B cell (primary cell): Measurements from ENCODE around the gene TLL1. TPM values are rescaled to one million over a fixed set of nuclear protein-coding genes. Genes with fewer than 3 reads are reported as not detected.

Source experiments
- ATAC-seq: fragments of 200-7000 bp; cut with Tn5 transposase; one replicate; pipeline ENCODE4 v1.10.0; 2021; ENCODE audit warnings: low read depth, mild to moderate bottlenecking, moderate number of reproducible peaks, moderate library complexity
- CTCF ChIA-PET: fragments of 350-600 bp; sonication (Branson Sonifier 250); formaldehyde crosslinking; loops from one replicate; lab custom pipeline; 2021; ENCODE audit warnings: antibody characterized with exemption, inconsistent platforms; lab: Charles Lee
- POLR2A ChIA-PET: fragments of 350-600 bp; sonication (Branson Sonifier 250); formaldehyde crosslinking; loops from one replicate; lab custom pipeline; 2021; ENCODE audit warnings: antibody characterized with exemption; lab: Charles Lee
- DNase-seq: peaks from one replicate; pipeline ENCODE4 v3.0.0; 2013
- H2AFZ ChIP-seq: 2 replicates; pipeline ENCODE4 v1.6.1; 2012; ENCODE audit warnings: mild to moderate bottlenecking, low read depth, low read length; ENCODE audit not compliant: insufficient read depth, poor library complexity, severe bottlenecking
- H3K27ac ChIP-seq, 2 donors: 1 replicate in 1 of 2; 2 replicates in 1 of 2; pipeline ENCODE4 v1.5.1; 2012 to 2013; ENCODE audit warnings: low read length in 2 of 2, mild to moderate bottlenecking in 2 of 2, moderate library complexity in 1 of 2
- H3K27me3 ChIP-seq, 4 experiments: fragments of 200-600 bp in 1 of 4; sonication (generic) in 1 of 4; replicated peaks in 1 of 4; 1 replicate in 2 of 4; 2 replicates in 2 of 4; pipeline versions ENCODE4 v1.6.1 to v1.7.0; 2013 to 2016; ENCODE audit warnings: low read length in 3 of 4, mild to moderate bottlenecking in 2 of 4, mixed read lengths in 1 of 4, moderate library complexity in 1 of 4; ENCODE audit not compliant: insufficient read depth in 4 of 4, control insufficient read depth in 3 of 4; ENCODE audit errors: control extremely low read depth in 1 of 4
- H3K36me3 ChIP-seq, 2 experiments: replicated peaks in 1 of 2; 1 replicate in 1 of 2; 2 replicates in 1 of 2; pipeline versions ENCODE4 v1.6.1 to v1.7.1; 2013; ENCODE audit warnings: low read length in 1 of 2; ENCODE audit not compliant: insufficient read depth in 2 of 2, control insufficient read depth in 1 of 2; ENCODE audit errors: control extremely low read depth in 1 of 2, extremely low read depth in 1 of 2
- H3K4me1 ChIP-seq, 2 donors: fragments of 200-600 bp in 1 of 2; sonication (generic) in 1 of 2; 1 replicate in 1 of 2; 2 replicates in 1 of 2; pipeline versions ENCODE4 v1.5.1 to v1.6.1; 2013 to 2017; ENCODE audit warnings: low read length in 2 of 2; ENCODE audit not compliant: control insufficient read depth in 2 of 2, insufficient read depth in 2 of 2
- H3K4me2 ChIP-seq: replicated peaks from 2 replicates; pipeline ENCODE3; 2012; ENCODE audit warnings: mild to moderate bottlenecking, low read depth, low read length; ENCODE audit not compliant: poor library complexity, severe bottlenecking
- H3K4me3 ChIP-seq, 5 experiments: fragments of 200-600 bp in 1 of 5; sonication (generic) in 1 of 5; 1 replicate in 3 of 5; 2 replicates in 2 of 5; pipeline versions ENCODE4 v1.5.1 to v1.7.0; 2011 to 2016; ENCODE audit warnings: low read length in 4 of 5, mild to moderate bottlenecking in 4 of 5, low read depth in 2 of 5, control low read depth in 1 of 5, moderate library complexity in 1 of 5; ENCODE audit not compliant: insufficient read depth in 1 of 5; ENCODE audit errors: control extremely low read depth in 1 of 5, extremely low read depth in 1 of 5
- H3K79me2 ChIP-seq: fragments of 200-600 bp; sonication (generic); one replicate; pipeline ENCODE4 v1.6.0; 2016; ENCODE audit warnings: low read length; ENCODE audit not compliant: control insufficient read depth, insufficient read depth
- H3K9ac ChIP-seq: fragments of 200-600 bp; sonication (generic); 2 replicates; pipeline ENCODE4 v1.6.1; 2017; ENCODE audit warnings: mild to moderate bottlenecking, low read length, moderate library complexity
- H3K9me3 ChIP-seq, 3 donors: one replicate each; pipeline versions ENCODE4 v1.6.1 to v1.7.1; 2013; ENCODE audit warnings: low read length in 2 of 3; ENCODE audit not compliant: control insufficient read depth in 2 of 3, insufficient read depth in 1 of 3; ENCODE audit errors: control extremely low read depth in 1 of 3
- H4K20me1 ChIP-seq: 2 replicates; pipeline ENCODE4 v1.6.0; 2012; ENCODE audit warnings: mild to moderate bottlenecking, low read length; ENCODE audit not compliant: insufficient read depth, control insufficient read depth, poor library complexity, severe bottlenecking
- H3K27ac Mint-ChIP-seq: one replicate; pipeline ENCODE4 v1.8.0; 2021; ENCODE audit warnings: mixed read lengths
- H3K27me3 Mint-ChIP-seq: one replicate; pipeline ENCODE4 v1.8.0; 2021; ENCODE audit warnings: mixed read lengths
- H3K4me1 Mint-ChIP-seq: one replicate; pipeline ENCODE4 v1.8.0; 2021; ENCODE audit warnings: mixed read lengths
- H3K4me3 Mint-ChIP-seq: one replicate; pipeline ENCODE4 v1.8.0; 2021; ENCODE audit warnings: mixed read lengths
- H3K9me3 Mint-ChIP-seq: one replicate; pipeline ENCODE4 v1.8.0; 2022; ENCODE audit warnings: mixed read lengths; ENCODE audit not compliant: insufficient read depth
- EZH2 ChIP-seq: IDR thresholded peaks from 2 replicates; pipeline ENCODE4 v1.6.1; 2012; ENCODE audit warnings: borderline replicate concordance, low read depth, mild to moderate bottlenecking, moderate library complexity, low read length; ENCODE audit not compliant: insufficient read depth, poor library complexity, severe bottlenecking
- WGBS: methylation state at CpG from one replicate; pipeline ENCODE4 v1.1.5; 2013; ENCODE audit warnings: missing lambda C conversion rate; ENCODE audit not compliant: insufficient coverage; 5-methylcytosine and 5-hydroxymethylcytosine counted together
- intact Hi-C: fragments of 100-400 bp; cut with micrococcal nuclease; formaldehyde crosslinking; loops from one replicate; pipeline ENCODE4 v1.10.0; 2022
- polyA plus RNA-seq: library from polyadenylated mRNA; depleted of rRNA; stranded (reverse); fragments of >200 nt; gene quantifications from 2 replicates; pipeline ENCODE4 v1.2.3, GENCODE V29; 2012
- total RNA-seq, 2 donors: library from RNA; stranded (reverse); fragments of 120-200 nt in 1 of 2; gene quantifications; 1 replicate in 1 of 2; 2 replicates in 1 of 2; pipeline versions ENCODE4 v1.2.3 to v1.2.4, GENCODE V29; 2013 to 2022
- TF ChIP-seq, protein P1 (sequence below): fragments of 200-600 bp; IDR thresholded peaks from one replicate; pipeline ENCODE4 v1.8.0; 2022; ENCODE audit warnings: antibody characterized with exemption, mild to moderate bottlenecking

TLL1 gene
- total and polyA plus RNA-seq, 2 donors (not counting 1 experiment from before 2014, with no cell fraction given): not detected

- no peak overlapping the region for H3K9ac ChIP-seq
- ATAC-seq: no peak
- TF ChIP-seq, protein P1, sequence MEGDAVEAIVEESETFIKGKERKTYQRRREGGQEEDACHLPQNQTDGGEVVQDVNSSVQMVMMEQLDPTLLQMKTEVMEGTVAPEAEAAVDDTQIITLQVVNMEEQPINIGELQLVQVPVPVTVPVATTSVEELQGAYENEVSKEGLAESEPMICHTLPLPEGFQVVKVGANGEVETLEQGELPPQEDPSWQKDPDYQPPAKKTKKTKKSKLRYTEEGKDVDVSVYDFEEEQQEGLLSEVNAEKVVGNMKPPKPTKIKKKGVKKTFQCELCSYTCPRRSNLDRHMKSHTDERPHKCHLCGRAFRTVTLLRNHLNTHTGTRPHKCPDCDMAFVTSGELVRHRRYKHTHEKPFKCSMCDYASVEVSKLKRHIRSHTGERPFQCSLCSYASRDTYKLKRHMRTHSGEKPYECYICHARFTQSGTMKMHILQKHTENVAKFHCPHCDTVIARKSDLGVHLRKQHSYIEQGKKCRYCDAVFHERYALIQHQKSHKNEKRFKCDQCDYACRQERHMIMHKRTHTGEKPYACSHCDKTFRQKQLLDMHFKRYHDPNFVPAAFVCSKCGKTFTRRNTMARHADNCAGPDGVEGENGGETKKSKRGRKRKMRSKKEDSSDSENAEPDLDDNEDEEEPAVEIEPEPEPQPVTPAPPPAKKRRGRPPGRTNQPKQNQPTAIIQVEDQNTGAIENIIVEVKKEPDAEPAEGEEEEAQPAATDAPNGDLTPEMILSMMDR: no peak
- no peak for TF ChIP-seq EZH2
- WGBS: 80% methylated on average over 2 of the region's 3 CpGs
- intact Hi-C loops: no loop called here
- H3K27me3 ChIP-seq: no peaks in the 10 kb centered on the region
- H3K9me3 ChIP-seq: peaks cover 0 to 3% (median 3%) of the 10 kb centered on the region in 3 donors
- CTCF ChIA-PET: interaction anchor here (0.7 kb wide), 1 partner anchor 25 kb away, joined by 3 read pairs; no protein-coding TSS in a partner anchor
- no peak overlapping the region for H3K4me2 ChIP-seq
- H3K4me3 Mint-ChIP-seq: no peak overlapping the region
- H3K27me3 Mint-ChIP-seq: no peaks in the 10 kb centered on the region
- H3K36me3 ChIP-seq: no peaks in the 10 kb centered on the region
- no peak overlapping the region for H2AFZ ChIP-seq
- H3K4me3 ChIP-seq: no peak overlapping the region
- no peaks in the 10 kb centered on the region for H3K4me1 ChIP-seq
- no peak overlapping the region for H3K27ac Mint-ChIP-seq
- no peaks in the 10 kb centered on the region for H4K20me1 ChIP-seq
- DNase-seq: no peak
- H3K9me3 Mint-ChIP-seq: peaks cover 2% of the 10 kb centered on the region
- POLR2A ChIA-PET: no interaction called here
- H3K27ac ChIP-seq: no peak overlapping the region
- H3K4me1 Mint-ChIP-seq: no peaks in the 10 kb centered on the region
- no peaks in the 10 kb centered on the region for H3K79me2 ChIP-seq
These were observed 98.4 kb downstream of the TLL1 start for GRCh38 chr4:165971446-165971845.

- ATAC-seq (no peak), DNase-seq (no peak)
- H3K9ac ChIP-seq: no peak overlapping the region
- no peak overlapping the region for H3K27ac ChIP-seq
- WGBS: 100% methylated on average over 1 of the region's 2 CpGs
- no peak overlapping the region for H2AFZ ChIP-seq
- ChIA-PET POLR2A (no interaction called here), CTCF (no interaction called here)
- Mint-ChIP-seq H3K27ac (no peak overlapping the region), H3K4me1 (no peaks in the 10 kb centered on the region), H3K27me3 (no peaks in the 10 kb centered on the region), H3K9me3 (peaks cover 2% of the 10 kb centered on the region), H3K4me3 (no peak overlapping the region)
- peaks cover 0 to 3% (median 3%) of the 10 kb centered on the region in 3 donors for H3K9me3 ChIP-seq
- no peaks in the 10 kb centered on the region for H4K20me1 ChIP-seq
- H3K27me3 ChIP-seq: no peaks in the 10 kb centered on the region
- H3K36me3 ChIP-seq: no peaks in the 10 kb centered on the region
- TF ChIP-seq EZH2: no peak
- TF ChIP-seq, protein P1: no peak
- H3K4me1 ChIP-seq: no peaks in the 10 kb centered on the region
- intact Hi-C loops: no loop called here
- H3K4me2 ChIP-seq: no peak overlapping the region
- H3K4me3 ChIP-seq: no peak overlapping the region
- H3K79me2 ChIP-seq: no peaks in the 10 kb centered on the region
These were observed 98.9 kb downstream of the TLL1 start for GRCh38 chr4:165971933-165972332.
